OCI-LY3 (cell line): ENCODE data around the gene TBL1XR1.

ENCODE experiments used
- CTCF ChIP-seq: fragments of 200-600, 300-600 bp; sonication (generic); IDR thresholded peaks from 2 replicates; pipeline ENCODE4 v1.5.1; 2014; ENCODE audit warnings: antibody characterized with exemption, low read length, low read depth
- EZH2phosphoT487 ChIP-seq: fragments of 200-600 bp; shearing (Covaris generic); IDR thresholded peaks from 2 replicates; pipeline ENCODE4 v1.6.1; 2018; ENCODE audit warnings: antibody characterized with exemption, mixed run types, low read depth

DNA sequence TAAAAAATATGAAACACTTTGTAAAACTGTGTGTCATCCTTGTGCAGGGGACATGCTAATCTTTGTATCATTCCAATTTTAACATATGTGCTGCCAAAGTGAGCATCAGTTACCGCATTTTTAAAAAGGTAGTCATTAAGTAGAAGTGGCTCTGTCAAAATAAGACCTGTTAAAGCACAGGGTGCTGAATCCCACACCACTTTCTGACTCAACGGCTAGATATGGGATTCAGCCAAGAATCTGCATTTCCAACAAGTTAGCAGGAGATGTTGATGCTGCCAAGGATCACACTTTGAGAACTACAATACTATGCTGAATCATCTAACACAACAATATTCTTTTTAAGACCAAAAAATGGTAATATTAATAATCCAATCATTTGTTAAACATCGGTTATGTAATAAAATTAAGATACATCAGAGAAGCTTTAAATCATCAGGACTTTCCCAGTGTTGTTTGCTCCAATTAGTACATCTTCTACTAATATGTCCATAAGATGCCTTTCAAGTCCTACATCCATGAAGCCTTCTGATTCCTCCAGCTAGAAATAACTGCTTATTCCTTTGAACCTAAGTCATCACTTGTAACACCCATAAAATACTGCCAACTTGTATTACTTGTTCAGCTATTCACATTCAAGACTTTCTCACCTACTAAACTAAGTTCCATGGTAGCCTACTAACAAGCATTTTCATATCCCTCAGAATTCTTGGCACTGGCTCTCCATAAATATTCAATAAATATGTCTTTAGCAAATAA lies 71.1 kb downstream of the TBL1XR1 start:
- TF ChIP-seq CTCF (no peak), EZH2phosphoT487 (no peak)
